K562 (cell line): ENCODE results near the gene PRMT7. TPM values are rescaled to one million over a fixed set of nuclear protein-coding genes. Genes with fewer than 3 reads are reported as not detected.

Experiments used
- ATAC-seq: fragments of 200-7000 bp; cut with Tn5 transposase; 3 replicates; pipeline ENCODE4 v1.9.1; 2020; ENCODE audit warnings: moderate library complexity
- BruUV-seq: library from RNA; stranded (reverse); fragments of 400-500 nt; replicated peaks from 2 replicates; lab custom pipeline; 2021; lab: Mats Ljungman, UMichigan
- CTCF ChIA-PET: fragments of 300-600 bp; formaldehyde crosslinking; extraction: SDS; loops from one replicate; lab custom pipeline; 2021; ENCODE audit warnings: low intra/inter-chr PET ratio; lab: Yijun Ruan, JAX
- POLR2A ChIA-PET: fragments of 300-600, 350-650 bp; sonication (Branson Sonifier 250); formaldehyde crosslinking; extraction: SDS; loops from one replicate; lab custom pipeline; 2021; ENCODE audit warnings: antibody characterized with exemption, inconsistent platforms; lab: Yijun Ruan, JAX
- DNase-seq, 4 experiments: peaks; one replicate each; pipeline versions ENCODE4 v3.0.0 to v3.0.0-alpha.2; 2011 to 2018; ENCODE audit warnings: low spot score in 3 of 4, mixed read lengths in 3 of 4; ENCODE audit errors: extremely low read depth in 1 of 4
- FAIRE-seq: peaks from 2 replicates; lab custom pipeline; 2011; peaks lifted over from hg19 to GRCh38; lab: Jason Lieb, UNC
- H2AFZ ChIP-seq: 2 replicates; pipeline ENCODE4 v1.6.0; 2011; ENCODE audit warnings: low read depth, low read length, control low read depth, inconsistent platforms
- H3K27ac ChIP-seq: fragments of 200-600 bp; 3 replicates; pipeline ENCODE4 v1.8.0; 2011; ENCODE audit warnings: low read depth, mild to moderate bottlenecking, control low read depth, inconsistent platforms, low read length, moderate library complexity, mixed read lengths; ENCODE audit errors: extremely low read depth
- H3K27me3 ChIP-seq, 2 experiments: fragments of 300-600 bp in 1 of 2; 2 replicates in 1 of 2; 3 replicates in 1 of 2; pipeline versions ENCODE4 v1.6.0 to v1.8.0; 2011; ENCODE audit warnings: inconsistent platforms in 2 of 2, low read length in 2 of 2, mild to moderate bottlenecking in 1 of 2, mixed read lengths in 1 of 2, moderate library complexity in 1 of 2; ENCODE audit not compliant: control insufficient read depth in 2 of 2, insufficient read depth in 2 of 2
- H3K36me3 ChIP-seq: fragments of 300-600 bp; 3 replicates; pipeline ENCODE4 v1.8.0; 2011; ENCODE audit warnings: mild to moderate bottlenecking, low read length, inconsistent platforms; ENCODE audit not compliant: control insufficient read depth, insufficient read depth
- H3K4me1 ChIP-seq, 2 experiments: fragments of 200-600 bp in 1 of 2; replicated peaks in 1 of 2; 2 replicates in 1 of 2; 3 replicates in 1 of 2; pipeline versions ENCODE4 v1.5.1 to v1.8.0; 2011; ENCODE audit warnings: inconsistent platforms in 2 of 2, low read length in 2 of 2, mild to moderate bottlenecking in 1 of 2, mixed read lengths in 1 of 2, moderate library complexity in 1 of 2; ENCODE audit not compliant: control insufficient read depth in 2 of 2, insufficient read depth in 2 of 2
- H3K4me2 ChIP-seq: 2 replicates; pipeline ENCODE4 v1.6.1; 2011; ENCODE audit warnings: low read length, control low read depth, inconsistent platforms, mixed read lengths; ENCODE audit not compliant: insufficient read depth
- H3K4me3 ChIP-seq: fragments of 200-600 bp; sonication (generic), shearing (Covaris generic); 2 replicates; pipeline ENCODE4 v1.5.1; 2016; ENCODE audit warnings: control low read depth, inconsistent platforms
- H3K79me2 ChIP-seq: fragments of 200-600 bp; 3 replicates; pipeline ENCODE4 v1.8.0; 2011; ENCODE audit warnings: low read length, inconsistent platforms; ENCODE audit not compliant: control insufficient read depth, insufficient read depth
- H3K9ac ChIP-seq, 2 experiments: 2 replicates each; pipeline versions ENCODE4 v1.6.0 to v1.6.1; 2011; ENCODE audit warnings: low read depth in 2 of 2, low read length in 2 of 2, control low read depth in 1 of 2, inconsistent platforms in 1 of 2, mild to moderate bottlenecking in 1 of 2, mixed read lengths in 1 of 2; ENCODE audit not compliant: insufficient read depth in 1 of 2
- H3K9me1 ChIP-seq: one replicate; pipeline ENCODE4 v1.6.0; 2011; ENCODE audit warnings: inconsistent platforms, mild to moderate bottlenecking, low read length, moderate library complexity; ENCODE audit not compliant: control insufficient read depth, insufficient read depth
- H3K9me3 ChIP-seq: replicated peaks from 2 replicates; pipeline ENCODE4 v1.5.1; 2011; ENCODE audit warnings: low read depth, low read length, inconsistent platforms; ENCODE audit not compliant: control insufficient read depth, insufficient read depth
- H4K20me1 ChIP-seq: replicated peaks from 2 replicates; pipeline ENCODE4 v1.6.1; 2011; ENCODE audit warnings: low read length, inconsistent platforms, mixed read lengths; ENCODE audit not compliant: control insufficient read depth, insufficient read depth
- ATF7 ChIP-seq: fragments of 450-650 bp; IDR thresholded peaks from 2 replicates; pipeline ENCODE4 v1.7.1; 2014; ENCODE audit warnings: mild to moderate bottlenecking, moderate library complexity
- CBFA2T2 ChIP-seq: fragments of 450-650 bp; conservative IDR thresholded peaks from 2 replicates; pipeline ENCODE4 v1.6.1; 2017; ENCODE audit warnings: mild to moderate bottlenecking
- CEBPG ChIP-seq, 3 experiments: fragments of 200-800 bp in 1 of 3; sonication (Bioruptor generic) in 1 of 3; sonication (generic) in 1 of 3; formaldehyde crosslinking in 1 of 3; IDR thresholded peaks in 2 of 3; conservative IDR thresholded peaks in 1 of 3; 2 replicates each; pipeline versions ENCODE4 v1.6.1 to v1.8.0; 2016 to 2022; ENCODE audit warnings: missing compliant biosample characterization in 2 of 3, missing genetic modification characterization in 2 of 3, mild to moderate bottlenecking in 1 of 3, missing genetic modification reagents in 1 of 3
- ETV1 ChIP-seq: fragments of 450-650 bp; conservative IDR thresholded peaks from 2 replicates; pipeline ENCODE4 v1.6.1; 2016; ENCODE audit warnings: missing genetic modification characterization, control low read depth, low read depth, missing compliant biosample characterization
- FOXK1 ChIP-seq: sonication (generic); formaldehyde crosslinking; IDR thresholded peaks from 2 replicates; pipeline ENCODE4 v1.8.0; 2022; ENCODE audit warnings: missing genetic modification reagents, mild to moderate bottlenecking, borderline replicate concordance
- MAFG ChIP-seq: fragments of 450-650 bp; conservative IDR thresholded peaks from 2 replicates; pipeline ENCODE4 v1.6.1; 2016; ENCODE audit warnings: missing genetic modification characterization, missing compliant biosample characterization
- MCM3 ChIP-seq: fragments of 450-650 bp; IDR thresholded peaks from 2 replicates; pipeline ENCODE4 v1.6.1; 2016
- MLX ChIP-seq, 2 experiments: fragments of 450-650 bp in 1 of 2; sonication (generic) in 1 of 2; formaldehyde crosslinking; conservative IDR thresholded peaks; 2 replicates each; pipeline versions ENCODE4 v1.4.0 to v1.8.1; 2020 to 2022; ENCODE audit warnings: mild to moderate bottlenecking in 1 of 2, missing genetic modification reagents in 1 of 2
- MTA3 ChIP-seq: fragments of 450-650 bp; formaldehyde crosslinking; IDR thresholded peaks from 2 replicates; pipeline ENCODE4 v1.6.1; 2017; ENCODE audit warnings: mild to moderate bottlenecking, borderline replicate concordance
- NEUROD1 ChIP-seq: fragments of 150-350 bp; IDR thresholded peaks from 2 replicates; pipeline ENCODE4 v1.6.1; 2014; ENCODE audit warnings: borderline replicate concordance, low read length, low read depth; ENCODE audit not compliant: partially characterized antibody
- PHF20 ChIP-seq: fragments of 450-650 bp; IDR thresholded peaks from 2 replicates; pipeline ENCODE4 v1.6.1; 2018; ENCODE audit not compliant: partially characterized antibody
- RNF2 ChIP-seq: sonication (generic); IDR thresholded peaks from 2 replicates; pipeline ENCODE4 v1.6.1; 2016
- SETDB1 ChIP-seq: IDR thresholded peaks from one replicate; pipeline ENCODE4 v1.6.1; 2012; ENCODE audit warnings: low read length, control low read depth, inconsistent platforms
- TRIM24 ChIP-seq, 2 experiments: fragments of 450-650 bp; IDR thresholded peaks; 2 replicates each; pipeline ENCODE4 v1.6.1; 2016
- ZC3H4 ChIP-seq: sonication (generic); formaldehyde crosslinking; IDR thresholded peaks from 2 replicates; pipeline ENCODE4 v1.9.0; 2021; ENCODE audit warnings: missing genetic modification reagents, borderline replicate concordance
- ZNF174 ChIP-seq: fragments of 250-450 bp; sonication (Bioruptor Pico); IDR thresholded peaks from 2 replicates; pipeline ENCODE4 v1.4.0; 2020; ENCODE audit warnings: mild to moderate bottlenecking
- ZNF175 ChIP-seq: fragments of 200-800 bp; sonication (Bioruptor generic); IDR thresholded peaks from 2 replicates; pipeline ENCODE4 v1.6.1; 2016; ENCODE audit warnings: low read depth, mild to moderate bottlenecking, missing genetic modification characterization, missing compliant biosample characterization
- ZNF76 ChIP-seq: fragments of 250-450 bp; sonication (Bioruptor Pico); IDR thresholded peaks from 2 replicates; pipeline ENCODE4 v1.4.0; 2020; ENCODE audit warnings: mild to moderate bottlenecking, moderate library complexity, borderline replicate concordance
- ZNF79 ChIP-seq: fragments of 250-450 bp; sonication (Bioruptor Pico); IDR thresholded peaks from 2 replicates; pipeline ENCODE4 v1.4.0; 2020; ENCODE audit warnings: low read depth, mild to moderate bottlenecking, moderate library complexity
- ZSCAN32 ChIP-seq: fragments of 450-650 bp; formaldehyde crosslinking; IDR thresholded peaks from 2 replicates; pipeline ENCODE4 v1.4.0; 2020; ENCODE audit warnings: mild to moderate bottlenecking, moderate library complexity
- WGBS: fragments of 100-300 bp; shearing (Covaris generic); methylation state at CpG from one replicate; pipeline ENCODE4 v1.1.6; 2016; ENCODE audit warnings: low coverage, mixed read lengths; ENCODE audit not compliant: insufficient coverage; ENCODE audit errors: missing lambda C conversion rate; 5-methylcytosine and 5-hydroxymethylcytosine counted together
- in situ Hi-C: fragments of 300-500 bp; cut with MboI; formaldehyde crosslinking; loops from 4 replicates; pipeline ENCODE4 v1.15.0; 2018; ENCODE audit warnings: inconsistent platforms, mixed read lengths
- intact Hi-C: fragments of 100-400 bp; cut with micrococcal nuclease; formaldehyde crosslinking; loops from 2 replicates; pipeline ENCODE4 v1.14.2; 2022
- polyA plus RNA-seq, 8 experiments: library from polyadenylated mRNA; depleted of rRNA in 4 of 8; stranded (reverse) in 5 of 8; unstranded in 3 of 8; fragments of >200 nt; fragmentation: Nextera tagmentation in 2 of 8; fragmentation: Illumina TruSeq in 1 of 8; extraction: Ambion mirVana in 2 of 8; extraction: Trizol in 1 of 8; gene quantifications; 2 replicates each; pipeline versions ENCODE4 v1.2.1 to v1.2.3, GENCODE V29; 2011 to 2014; ENCODE audit warnings: inconsistent platforms in 1 of 8, missing spikeins in 1 of 8
- total RNA-seq, 7 experiments: library from RNA; depleted of rRNA in 6 of 7; stranded (reverse); fragments of >200 nt in 6 of 7; fragmentation: Illumina TruSeq in 2 of 7; extraction: Trizol in 2 of 7; gene quantifications; 2 replicates each; pipeline versions ENCODE4 v1.2.1 to v1.2.3, GENCODE V29; 2011 to 2021; ENCODE audit warnings: low replicate concordance in 1 of 7
- TF ChIP-seq, protein P1 (sequence below): sonication (generic); formaldehyde crosslinking; IDR thresholded peaks from 2 replicates; pipeline ENCODE4 v1.8.0; 2023; ENCODE audit warnings: mild to moderate bottlenecking, missing genetic modification reagents
- TF ChIP-seq, protein P2 (sequence below): fragments of 250-450 bp; sonication (Bioruptor Pico); IDR thresholded peaks from 2 replicates; pipeline ENCODE4 v1.8.0; 2022; ENCODE audit warnings: moderate library complexity, mild to moderate bottlenecking, inconsistent platforms

The PRMT7 gene
- total and polyA plus RNA-seq, 9 of the 15 experiments (the other 6 are each of a cell fraction or from before 2014, with no cell fraction given): 6.4 to 88.8 (median 73.1) TPM

GRCh38 chr16:68399456-68399855 is 88.6 kb downstream of the PRMT7 start:
- Histone ChIP-seq H3K4me2 (no peak overlapping the region), H4K20me1 (no peaks in the 10 kb centered on the region), H3K4me3 (no peak overlapping the region), H3K79me2 (no peaks in the 10 kb centered on the region), H3K9me1 (no peaks in the 10 kb centered on the region), H3K27me3 (peaks cover 11 to 58% of the 10 kb centered on the region in 2 experiments; a peak in 3 of 5 replicates), H3K9me3 (no peaks in the 10 kb centered on the region), H3K36me3 (no peaks in the 10 kb centered on the region), H2AFZ (no peak overlapping the region), H3K27ac (no peak overlapping the region), H3K9ac (0 out of 4 replicates have a peak overlapping the region, but pooled peaks of 1 of the 2 experiments have one; percentile 8), H3K4me1 (no peaks in the 10 kb centered on the region; a peak in 1 of 5 replicates)
- intact Hi-C loops (loop anchor here (10.0 kb wide), 1 partner anchor 105 kb away; no protein-coding TSS in a partner anchor), in situ Hi-C loops (no loop called here)
- 30% methylated on average over 3 of the region's 3 CpGs for WGBS
- ChIA-PET POLR2A (interaction anchor here (0.7 kb wide), 1 partner anchor 729 kb away, joined by 3 read pairs; no protein-coding TSS in a partner anchor), CTCF (no interaction called here)
- DNase-seq: peak in 1 of 4 experiments; percentile 8
- peak; percentile 70 for ATAC-seq
- FAIRE-seq: no peak
- BruUV-seq: no TSS peak
- peak in 1 of 2 experiments; percentile 44; a peak in 2 of 4 replicates for TF ChIP-seq TRIM24 (IDR thresholded peaks at IDR 0.05)
- TF ChIP-seq ZC3H4 (CRISPR knock-in tag): no peak
- peak; percentile 88 for TF ChIP-seq CEBPG (CRISPR knock-in tag; IDR thresholded peaks at IDR 0.05)
- peak in 1 of 2 experiments; percentile 88; a peak in 2 of 4 replicates for TF ChIP-seq CEBPG (tag; conservative IDR thresholded peaks at IDR 0.05 in 1 of 2, IDR thresholded peaks at IDR 0.05 in 1 of 2)
- no peak for TF ChIP-seq SETDB1
- no peak for TF ChIP-seq CBFA2T2
- TF ChIP-seq NEUROD1: no peak
- peak; percentile 48; the same call in 1 of the 2 replicates for TF ChIP-seq ZNF175 (CRISPR knock-in tag)
- TF ChIP-seq MCM3: no peak
- 0 out of 2 replicates have a peak, but pooled peaks have one; percentile 9 for TF ChIP-seq ETV1 (tag)
- TF ChIP-seq ZNF79: peak; percentile 30; the same call in 1 of the 2 replicates
- TF ChIP-seq ZSCAN32 (CRISPR knock-in tag): peak; percentile 78
- no peak for TF ChIP-seq FOXK1 (CRISPR knock-in tag)
- 0 out of 2 replicates have a peak, but pooled peaks have one; percentile 20 for TF ChIP-seq RNF2
- TF ChIP-seq MAFG (tag): no peak
- TF ChIP-seq ZNF76 (CRISPR knock-in tag): no peak
- TF ChIP-seq ZNF174 (CRISPR knock-in tag): no peak
- TF ChIP-seq, protein P1, sequence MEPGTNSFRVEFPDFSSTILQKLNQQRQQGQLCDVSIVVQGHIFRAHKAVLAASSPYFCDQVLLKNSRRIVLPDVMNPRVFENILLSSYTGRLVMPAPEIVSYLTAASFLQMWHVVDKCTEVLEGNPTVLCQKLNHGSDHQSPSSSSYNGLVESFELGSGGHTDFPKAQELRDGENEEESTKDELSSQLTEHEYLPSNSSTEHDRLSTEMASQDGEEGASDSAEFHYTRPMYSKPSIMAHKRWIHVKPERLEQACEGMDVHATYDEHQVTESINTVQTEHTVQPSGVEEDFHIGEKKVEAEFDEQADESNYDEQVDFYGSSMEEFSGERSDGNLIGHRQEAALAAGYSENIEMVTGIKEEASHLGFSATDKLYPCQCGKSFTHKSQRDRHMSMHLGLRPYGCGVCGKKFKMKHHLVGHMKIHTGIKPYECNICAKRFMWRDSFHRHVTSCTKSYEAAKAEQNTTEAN (CRISPR knock-in tag): no peak
- 0 out of 2 replicates have a peak, but pooled peaks have one; percentile 11 for TF ChIP-seq ATF7
- TF ChIP-seq PHF20: no peak
- TF ChIP-seq, protein P2, sequence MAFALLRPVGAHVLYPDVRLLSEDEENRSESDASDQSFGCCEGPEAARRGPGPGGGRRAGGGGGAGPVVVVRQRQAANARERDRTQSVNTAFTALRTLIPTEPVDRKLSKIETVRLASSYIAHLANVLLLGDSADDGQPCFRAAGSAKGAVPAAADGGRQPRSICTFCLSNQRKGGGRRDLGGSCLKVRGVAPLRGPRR (CRISPR knock-in tag): no peak
- no peak for TF ChIP-seq MTA3
- TF ChIP-seq MLX (CRISPR knock-in tag; conservative IDR thresholded peaks at IDR 0.05): no peak
